ENCODE results near the gene CDHR1.

CDHR1 gene

DNA sequence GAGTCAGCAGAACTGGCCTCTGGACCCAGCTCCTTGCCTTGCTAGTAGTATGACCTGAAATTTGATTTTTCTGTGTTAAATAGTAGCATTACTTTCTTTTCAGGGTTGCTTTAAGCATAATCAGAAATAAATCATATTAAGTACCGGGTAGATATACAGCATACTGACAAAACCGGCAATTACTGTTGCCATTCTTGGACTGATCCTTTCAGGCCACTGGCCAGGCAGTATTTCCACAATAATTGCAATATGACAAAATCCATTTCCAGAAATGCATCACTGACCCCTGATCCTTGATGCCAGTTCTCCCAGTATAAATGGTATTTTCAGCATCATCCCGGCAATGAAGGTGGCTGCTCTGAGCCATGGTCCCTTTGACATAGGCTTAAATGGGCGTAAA, 40.1 kb downstream of the CDHR1 start:
- DNase-seq, result no peak

DNA sequence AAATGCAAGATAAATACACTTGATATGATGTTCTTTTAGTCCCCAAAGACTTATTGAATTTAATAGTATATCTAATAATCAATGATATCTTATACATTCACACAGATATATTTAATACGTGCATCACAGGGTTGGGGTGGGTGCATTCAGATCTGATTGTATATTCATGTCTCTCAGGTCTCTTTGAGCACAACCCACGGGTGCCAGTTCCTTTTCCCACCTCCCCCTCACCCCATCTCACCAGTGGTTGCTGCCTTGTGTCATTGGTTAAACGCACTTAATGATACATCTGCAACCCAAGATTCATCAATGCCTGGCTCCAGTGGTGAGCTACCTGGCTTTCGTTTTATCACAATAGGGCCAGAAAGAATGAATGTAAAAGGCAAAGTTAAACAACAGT, 40.8 kb downstream of the CDHR1 start:
- no peak for DNase-seq

DNA sequence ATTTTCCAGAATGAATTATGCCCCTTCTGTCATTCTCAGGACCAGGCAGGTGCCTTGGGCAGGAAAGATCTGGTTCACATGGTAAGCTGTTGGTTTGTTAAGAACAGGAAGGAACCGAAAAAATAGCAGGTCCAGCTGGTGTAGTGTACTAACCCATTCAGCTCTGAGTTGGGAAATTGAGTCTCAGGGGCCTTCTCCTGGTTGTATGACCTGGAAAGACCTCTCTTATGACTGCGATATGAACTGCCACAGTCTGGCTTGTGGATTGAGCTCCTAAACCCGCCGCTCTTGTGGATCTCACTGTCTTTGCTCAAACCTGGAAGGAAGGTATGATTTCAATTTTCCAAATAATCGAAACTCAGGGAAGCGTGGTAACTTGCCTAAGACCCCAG, 42.5 kb downstream of the CDHR1 start:
- DNase-seq, result no peak

DNA sequence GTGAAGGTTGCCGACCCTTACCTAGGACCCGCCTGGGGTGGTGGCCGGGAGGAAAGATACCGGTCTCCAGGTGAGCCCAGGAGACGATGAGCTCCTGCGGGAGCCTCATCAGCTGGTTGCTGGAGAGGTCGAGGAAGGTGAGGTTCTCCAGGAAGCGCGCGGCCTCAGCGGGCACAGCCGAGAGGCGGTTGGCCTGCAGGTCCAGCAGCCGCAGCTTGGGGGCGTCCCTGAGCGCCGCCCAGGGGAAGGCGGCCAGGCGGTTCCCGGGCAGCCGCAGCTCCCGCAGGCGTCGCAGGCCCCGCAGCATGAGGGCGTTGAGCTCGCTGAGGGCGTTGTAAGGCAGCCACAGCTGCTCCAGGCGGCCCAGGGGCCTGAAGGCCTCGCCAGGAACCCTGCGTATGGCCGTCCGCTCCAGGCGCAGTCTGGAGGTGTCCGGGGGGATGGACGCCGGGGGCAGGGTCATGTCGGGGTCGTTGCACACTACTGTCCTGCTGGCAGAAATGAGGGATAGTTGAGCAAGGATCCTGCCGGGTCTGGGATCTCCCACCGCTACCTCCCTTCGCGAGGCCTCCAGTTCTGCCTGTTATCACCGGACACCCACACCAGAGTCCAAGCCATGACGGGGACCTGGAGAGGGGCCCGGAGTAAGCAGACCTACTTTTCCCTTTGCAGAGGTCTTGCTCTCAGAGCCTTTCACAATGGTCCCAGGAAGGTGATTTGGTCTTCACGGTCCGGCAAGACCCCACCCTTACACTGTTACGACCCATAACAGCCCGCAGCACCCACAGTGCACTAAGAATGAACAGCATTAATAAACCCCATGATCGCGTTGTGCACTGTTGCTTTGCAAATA, 43.1 kb downstream of the CDHR1 start:
- DNase-seq, result no peak

DNA sequence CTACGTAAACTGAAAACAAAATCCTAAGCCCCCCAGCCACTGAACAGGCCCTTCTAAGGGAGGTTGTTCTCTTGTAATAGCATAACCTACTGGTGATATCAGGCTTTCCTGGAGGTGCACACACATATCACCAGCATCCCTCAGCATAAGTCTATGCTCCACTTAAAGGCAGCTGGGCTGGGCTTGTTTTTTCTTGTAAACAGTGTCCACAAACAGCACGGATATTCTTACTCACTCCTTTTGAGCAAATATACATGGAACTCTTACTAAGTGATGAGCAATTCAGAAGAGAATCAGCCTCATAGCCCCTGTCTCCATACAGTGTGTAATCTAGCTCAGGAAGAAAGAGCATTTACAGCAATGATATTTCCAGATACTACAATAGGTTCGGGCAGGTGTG, 44.6 kb downstream of the CDHR1 start:
- no peak for DNase-seq

DNA sequence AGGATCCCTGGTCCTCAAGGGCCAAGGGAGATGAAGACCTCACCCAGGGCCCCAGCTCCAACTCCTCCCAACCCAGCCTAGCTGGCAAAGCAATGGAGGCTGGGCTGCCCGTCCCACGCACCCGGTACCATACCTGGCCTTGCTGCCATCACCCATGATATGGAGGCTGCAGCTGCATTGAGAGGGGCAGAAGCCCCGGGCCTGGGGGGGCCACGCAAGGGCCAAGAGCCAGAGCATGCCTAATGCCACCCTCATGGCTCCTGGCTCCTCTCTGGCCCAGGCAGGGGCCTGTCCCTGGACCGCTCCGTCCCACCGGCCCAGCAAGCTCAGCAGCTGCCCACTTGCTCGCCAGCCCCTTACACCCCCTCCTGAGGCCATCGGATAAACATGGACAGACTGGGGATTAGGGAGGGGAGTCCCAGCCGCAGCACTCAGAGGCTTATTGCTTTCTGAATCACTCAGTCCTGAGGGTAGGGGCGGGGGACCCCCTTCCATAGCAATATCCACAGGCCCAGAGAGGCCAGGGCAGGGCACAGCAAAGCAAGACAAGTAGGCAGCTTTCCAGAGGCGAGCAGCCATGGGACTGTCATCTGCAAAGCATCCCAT, 47.0 kb downstream of the CDHR1 start, which contains the start of gene LRIT1:
LRIT1 (minus strand) TSS at position 362 of the 606 bp plus-strand sequence; CDS start at position 255, 107 bp downstream.
- DNase-seq, result no peak

DNA sequence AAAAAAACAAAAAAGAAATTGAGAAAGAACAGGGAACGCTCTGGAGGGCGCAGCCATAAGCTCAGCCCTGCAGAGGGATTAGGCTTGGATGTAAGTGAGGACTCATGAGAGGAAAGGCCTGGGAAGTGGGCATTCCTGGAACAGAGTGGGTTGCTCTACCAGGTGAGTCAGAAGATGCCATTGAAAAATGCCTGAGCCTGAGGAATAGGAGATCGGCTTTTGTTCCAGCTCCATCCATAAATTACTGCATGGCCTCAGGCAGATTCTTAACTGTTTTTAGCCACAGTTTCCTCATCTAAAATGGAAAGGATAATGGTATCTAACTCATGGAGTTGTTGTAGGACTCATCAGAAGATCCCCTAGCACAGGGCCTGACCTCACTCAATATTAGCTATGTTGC, 49.4 kb downstream of the CDHR1 start:
- no peak for DNase-seq

DNA sequence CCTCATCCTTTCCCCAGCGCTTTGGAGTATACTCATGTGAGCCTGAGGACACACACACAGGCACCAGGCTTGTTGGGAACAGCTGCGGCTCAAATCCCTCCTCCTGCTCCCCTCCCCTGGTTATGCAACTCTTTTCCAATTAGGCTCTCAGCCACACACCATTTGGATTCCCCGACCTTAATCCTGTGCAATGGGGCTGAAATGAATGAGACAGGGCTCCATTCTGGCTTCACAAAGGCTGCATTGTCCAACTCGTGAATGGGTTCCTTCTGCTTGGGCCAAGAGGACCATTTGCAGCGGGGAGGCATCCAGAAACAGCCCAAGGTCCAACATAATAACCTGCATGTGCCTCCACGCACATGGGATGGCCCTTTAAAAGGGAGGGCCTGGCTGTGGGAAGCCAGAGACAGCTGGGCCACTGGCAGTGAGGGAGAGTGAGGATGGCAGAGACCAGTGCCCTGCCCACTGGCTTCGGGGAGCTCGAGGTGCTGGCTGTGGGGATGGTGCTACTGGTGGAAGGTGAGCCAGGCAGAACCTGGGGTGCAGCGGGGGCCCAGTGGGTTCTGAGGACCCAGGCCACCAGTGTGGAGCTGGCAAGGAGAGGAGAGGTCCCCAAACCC, 50.4 kb downstream of the CDHR1 start, which contains the start of gene RGR:
RGR (plus strand) TSS at position 403 of the 620 bp plus-strand sequence; CDS start at position 441, 38 bp downstream.
- peak; percentile 77 for DNase-seq

DNA sequence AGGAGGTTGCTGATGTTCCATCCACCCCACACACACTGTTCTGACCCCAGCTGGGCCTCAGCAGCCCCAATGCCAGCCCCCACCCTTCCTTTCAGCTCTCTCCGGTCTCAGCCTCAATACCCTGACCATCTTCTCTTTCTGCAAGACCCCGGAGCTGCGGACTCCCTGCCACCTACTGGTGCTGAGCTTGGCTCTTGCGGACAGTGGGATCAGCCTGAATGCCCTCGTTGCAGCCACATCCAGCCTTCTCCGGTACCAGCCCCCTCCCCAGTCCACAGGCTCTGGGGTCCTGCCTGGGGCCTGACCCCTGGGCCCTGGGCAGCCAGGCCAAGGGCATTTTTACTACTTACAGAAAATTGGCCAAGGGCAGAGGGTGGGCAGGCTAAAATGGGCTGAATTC, 53.2 kb downstream of the CDHR1 start:
- no peak for DNase-seq

DNA sequence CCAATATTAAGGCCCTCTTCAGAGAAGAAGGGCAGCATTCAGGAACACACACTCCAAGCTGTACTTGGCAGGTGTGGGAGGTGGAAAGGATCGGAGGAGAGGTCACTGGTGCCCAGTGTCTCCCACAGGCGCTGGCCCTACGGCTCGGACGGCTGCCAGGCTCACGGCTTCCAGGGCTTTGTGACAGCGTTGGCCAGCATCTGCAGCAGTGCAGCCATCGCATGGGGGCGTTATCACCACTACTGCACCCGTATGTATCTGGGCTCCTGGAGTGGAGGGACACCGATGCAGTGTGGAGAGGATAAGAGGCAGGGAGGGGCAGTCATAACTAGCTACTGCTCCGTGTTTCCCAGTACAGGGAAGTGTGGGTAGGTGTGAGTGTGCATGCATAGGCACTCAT, 54.5 kb downstream of the CDHR1 start:
- no peak for DNase-seq

DNA sequence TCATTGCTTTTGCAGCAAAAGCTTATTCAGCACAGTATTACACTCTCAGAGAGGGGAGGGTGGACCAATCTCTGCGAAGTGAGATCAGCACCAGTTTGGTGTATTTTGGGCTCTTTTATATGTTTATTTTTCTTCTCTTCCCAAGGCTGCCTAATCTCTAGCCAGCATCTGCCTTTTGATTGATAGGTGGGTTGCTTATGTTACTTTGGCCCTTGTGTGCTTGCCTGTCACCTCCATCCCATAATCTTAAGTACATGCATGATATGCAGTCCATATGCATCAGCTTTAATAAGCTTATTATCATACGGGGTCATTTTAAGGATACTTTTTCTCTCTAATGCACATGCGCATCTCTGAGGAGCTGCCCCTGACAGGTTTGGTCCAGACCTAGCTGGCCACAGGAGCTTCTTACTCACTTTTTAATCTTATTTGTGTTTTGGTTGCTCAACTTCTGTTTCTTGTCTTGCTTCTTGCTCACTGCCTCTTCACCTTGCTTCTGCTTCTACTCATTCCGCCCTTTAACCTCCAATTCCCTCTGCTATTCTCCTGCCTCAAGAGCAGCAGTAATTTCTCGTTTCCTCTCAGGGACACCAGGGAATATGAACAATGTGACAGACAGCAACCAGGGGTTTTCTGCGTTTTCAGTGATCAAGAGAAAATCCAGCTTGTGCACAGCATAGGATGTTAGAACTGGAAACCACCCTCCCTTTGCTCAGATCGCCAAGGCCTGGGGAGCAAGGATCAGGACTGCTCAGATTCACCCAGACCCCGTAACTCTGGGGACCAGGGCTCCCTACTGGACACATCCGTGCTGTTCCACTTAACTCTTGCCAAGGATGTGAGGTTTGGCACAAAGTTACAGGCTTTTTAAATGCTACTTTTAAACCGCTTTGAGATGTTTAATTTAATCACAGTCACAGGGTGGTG, 60.5 kb downstream of the CDHR1 start:
- no peak for DNase-seq

DNA sequence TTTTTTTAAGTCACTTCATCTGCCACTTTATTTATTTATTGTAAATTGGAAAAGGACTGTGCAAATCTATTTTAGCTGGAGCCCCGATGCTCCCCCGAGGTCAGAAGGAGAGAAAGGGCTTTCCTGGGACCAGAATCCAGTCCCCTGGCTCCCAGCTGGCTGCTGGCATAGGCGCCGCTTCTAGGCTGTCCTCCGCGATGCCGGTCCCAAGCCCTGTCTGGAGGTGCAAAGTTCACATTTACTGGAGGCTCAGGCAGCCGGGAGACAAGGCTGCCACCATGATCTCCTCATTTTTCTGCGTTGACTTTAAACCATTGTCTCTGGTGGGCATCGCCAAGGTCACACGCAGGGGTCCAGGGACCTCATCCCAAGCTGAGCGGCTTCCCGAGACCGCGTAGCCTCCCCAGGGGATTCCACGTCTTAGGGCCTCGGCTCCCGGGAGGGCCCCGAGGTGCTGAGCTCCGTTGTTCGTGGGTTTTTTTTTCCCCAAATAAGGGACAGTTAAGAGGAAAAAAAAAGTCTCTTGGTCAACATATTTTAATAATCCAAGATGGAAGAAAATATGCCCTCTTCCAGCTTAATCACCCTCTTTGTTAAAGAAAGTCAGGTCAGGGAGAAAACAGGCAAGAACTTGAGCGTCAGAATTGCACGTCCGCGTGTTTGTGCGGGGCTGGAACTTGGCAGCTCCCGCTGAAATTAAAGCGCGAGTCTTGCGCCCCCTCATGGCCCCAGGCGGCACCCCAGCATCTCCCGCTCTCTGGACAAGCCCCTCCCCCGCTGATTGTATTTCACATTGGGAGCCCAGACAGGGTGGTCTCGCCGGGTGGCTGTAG, 62.4 kb downstream of the CDHR1 start:
- peak; percentile 53 for DNase-seq

DNA sequence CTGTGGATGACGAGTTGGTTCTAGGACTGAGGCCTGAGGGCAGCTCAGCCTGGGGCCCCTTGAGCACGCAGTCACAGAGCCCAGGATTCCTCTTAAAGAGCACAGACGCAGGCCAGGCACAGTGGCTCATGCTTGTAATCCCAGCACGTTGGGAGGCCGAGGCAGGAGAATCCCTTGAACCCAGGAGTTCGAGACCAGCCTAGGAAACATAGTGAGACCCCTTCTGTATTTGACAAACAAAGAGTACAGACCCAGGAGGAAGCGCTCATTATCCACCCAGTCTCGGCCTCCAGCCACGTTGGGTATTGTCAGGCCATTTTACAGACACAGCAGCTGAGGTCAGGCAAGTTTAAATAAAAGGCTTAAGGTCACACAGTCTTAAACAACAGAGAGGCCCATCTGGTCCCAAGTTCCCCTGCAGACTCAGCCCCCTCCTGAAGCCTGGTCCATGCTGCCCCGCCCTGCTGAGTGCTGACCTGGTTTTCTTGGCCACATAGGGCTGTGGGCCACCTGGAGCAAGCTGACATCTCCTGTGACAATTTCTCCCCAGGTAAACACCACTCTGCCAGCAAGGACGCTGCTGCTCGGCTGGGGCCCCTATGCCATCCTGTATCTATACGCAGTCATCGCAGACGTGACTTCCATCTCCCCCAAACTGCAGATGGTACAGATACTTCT, 63.1 kb downstream of the CDHR1 start:
- no peak for DNase-seq

DNA sequence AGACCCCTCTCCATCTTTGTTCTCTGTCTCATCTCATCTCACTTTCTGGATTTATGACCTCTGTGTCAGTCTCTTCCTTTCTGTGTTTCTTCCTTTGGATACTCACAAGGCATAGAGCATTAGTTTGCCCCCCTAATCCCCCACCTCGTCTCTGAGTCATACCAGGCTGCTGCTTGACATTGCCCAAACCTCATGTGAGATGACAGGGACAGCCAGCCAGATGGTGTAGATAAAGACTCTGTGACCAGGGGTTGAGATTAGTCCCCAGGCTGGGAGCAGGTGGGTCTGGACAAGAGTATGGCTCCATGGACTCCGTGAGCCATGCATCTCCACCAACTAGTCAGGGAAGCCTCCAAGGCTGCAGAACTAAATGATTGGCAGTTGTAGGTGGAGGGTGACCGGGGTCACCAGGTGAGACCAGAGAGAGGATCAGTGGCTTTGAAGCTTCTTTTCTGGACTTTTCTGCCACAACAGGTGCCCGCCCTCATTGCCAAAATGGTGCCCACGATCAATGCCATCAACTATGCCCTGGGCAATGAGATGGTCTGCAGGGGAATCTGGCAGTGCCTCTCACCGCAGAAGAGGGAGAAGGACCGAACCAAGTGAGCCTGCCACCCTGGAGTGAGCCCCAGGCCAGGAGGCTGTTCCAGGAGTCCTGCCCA, 63.8 kb downstream of the CDHR1 start:
- no peak for DNase-seq

DNA sequence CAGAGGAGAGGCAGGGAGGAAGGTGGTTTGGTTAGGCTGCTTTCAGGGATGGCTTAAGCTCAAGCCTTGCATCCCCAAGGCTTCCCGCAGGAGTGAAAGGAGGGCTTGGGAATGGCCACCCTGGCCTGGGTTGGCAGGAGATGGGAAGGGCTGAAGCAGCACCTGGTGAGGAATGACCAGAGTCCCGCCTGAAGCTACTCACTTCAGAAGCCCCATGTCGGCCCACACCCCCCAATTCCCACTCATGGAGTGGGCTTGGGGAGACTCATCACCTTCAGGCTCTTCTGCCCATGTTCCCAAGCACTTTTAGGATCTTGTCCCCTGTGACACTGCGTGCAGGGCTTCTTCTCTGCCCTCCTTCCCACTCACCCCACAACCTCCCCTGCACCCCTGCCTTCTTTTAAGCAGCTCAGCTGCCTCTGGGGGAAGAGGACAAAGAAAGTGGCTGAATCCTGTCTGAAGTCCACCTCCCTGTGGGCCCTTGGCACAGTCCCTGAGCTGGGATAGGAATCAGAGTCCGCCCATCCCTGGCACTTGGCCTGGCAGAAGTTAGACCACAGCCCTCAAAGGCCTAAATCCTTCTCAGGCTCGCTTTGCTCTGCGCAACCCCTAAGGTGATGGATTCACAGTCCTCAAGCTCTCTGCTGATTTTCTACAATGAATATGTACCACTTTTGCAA, 67.0 kb downstream of the CDHR1 start:
- no peak for DNase-seq

DNA sequence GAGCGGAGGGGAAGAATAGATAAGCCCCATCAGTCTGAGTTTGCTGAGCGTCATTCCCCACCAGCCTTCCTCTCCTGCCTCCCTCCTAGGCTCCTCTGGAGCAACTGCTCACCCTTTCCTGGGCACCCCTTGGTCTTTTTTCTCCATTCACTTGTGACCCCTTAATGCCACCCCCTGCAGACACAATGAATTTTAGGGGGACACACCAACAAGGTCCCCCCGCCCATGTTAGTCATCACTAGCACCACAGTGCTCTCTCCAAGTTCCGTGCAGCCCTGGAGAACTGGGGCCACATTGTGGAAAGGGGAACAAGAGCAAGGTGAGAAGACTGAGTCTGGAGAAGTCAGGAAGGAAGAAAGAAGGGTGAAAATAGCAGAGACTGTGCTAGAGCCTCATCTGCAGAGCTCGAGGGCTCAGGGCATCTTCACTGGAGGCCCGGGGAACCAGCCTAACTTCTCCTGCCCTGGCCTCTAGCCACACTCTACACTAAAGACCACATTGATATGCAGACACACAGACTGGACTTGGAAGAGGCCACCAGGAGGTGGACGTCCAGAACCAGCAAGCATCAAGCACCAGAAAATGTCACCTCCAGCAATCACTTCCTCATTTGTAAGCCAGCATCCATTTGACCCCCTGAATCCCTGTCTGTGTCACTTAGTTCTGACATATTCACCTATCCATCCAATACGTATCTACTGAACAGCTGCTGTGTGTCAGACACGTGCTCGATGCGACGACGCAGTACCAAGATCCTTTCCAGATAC, 68.0 kb downstream of the CDHR1 start:
- DNase-seq, result no peak

DNA sequence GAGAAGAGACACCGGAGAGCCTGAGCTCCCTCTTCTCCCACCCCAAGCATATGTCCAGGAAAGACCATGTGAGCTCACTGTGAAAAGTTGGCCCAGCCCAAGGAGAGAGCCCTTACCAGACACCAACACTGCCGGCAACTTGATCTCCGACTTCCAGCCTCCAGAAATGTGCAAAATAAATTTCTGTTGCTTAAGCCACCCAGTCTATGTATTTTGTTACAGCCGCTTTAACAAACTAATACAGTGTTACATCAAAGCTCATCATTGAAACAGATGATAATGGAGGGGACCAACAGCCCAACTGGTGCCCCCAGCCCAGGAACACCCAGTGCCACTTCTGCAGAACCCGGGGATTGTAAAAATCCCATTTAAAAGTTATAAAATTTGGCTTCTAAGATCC, 69.4 kb downstream of the CDHR1 start:
- DNase-seq, result no peak

DNA sequence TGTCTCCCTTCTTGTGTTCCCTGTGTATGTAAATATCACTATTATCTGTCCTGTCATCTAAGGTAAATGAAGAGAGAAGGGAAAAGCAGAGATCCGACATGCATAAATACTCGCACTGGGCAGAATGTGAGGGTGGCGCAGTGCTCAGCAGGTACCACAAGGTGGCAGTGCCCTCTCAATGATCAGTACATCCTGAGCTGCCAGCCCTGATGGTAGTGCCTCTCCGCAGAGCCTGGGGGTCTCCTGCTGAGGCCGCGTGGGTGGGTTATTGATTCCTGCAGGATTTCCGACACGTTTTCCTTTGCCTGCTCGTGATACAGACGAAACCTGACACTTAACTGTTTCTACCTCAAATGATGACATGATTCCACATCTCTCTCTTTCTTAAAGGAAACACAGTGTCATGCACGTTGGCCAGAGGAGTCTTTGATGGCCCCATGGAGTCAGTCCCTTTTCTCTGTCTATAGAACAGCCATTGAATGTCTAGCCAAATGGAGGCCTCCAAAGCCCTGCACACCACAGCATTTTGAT, 70.3 kb downstream of the CDHR1 start:
- DNase-seq, result peak; percentile 68

DNA sequence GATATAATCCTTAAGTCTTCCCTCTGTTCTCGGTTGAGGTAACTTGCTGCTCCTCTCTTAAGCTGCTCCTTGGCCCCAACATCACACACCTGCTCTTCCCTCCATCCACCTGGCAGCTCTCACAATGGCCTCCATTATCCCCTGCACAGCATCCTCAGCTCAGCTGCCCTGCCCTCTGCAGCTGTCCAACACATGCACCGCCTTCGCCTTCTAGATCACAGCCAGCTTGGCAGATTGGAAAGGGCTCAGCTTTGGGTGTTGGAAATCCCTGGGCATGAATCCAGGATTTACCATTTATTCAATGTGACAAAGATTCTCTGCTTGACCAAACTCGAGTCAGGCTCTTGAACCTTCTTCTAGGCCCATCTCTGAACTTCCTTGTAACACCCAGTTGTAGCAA, 71.1 kb downstream of the CDHR1 start:
- DNase-seq, result peak; percentile 58

Data from femur (tissue), 1 donor.